Measurements from ENCODE around the gene THEM4. TPM values are rescaled to one million over a fixed set of nuclear protein-coding genes. Genes with fewer than 3 reads are reported as not detected.
"Not testable (repeated sequence)": the region's sequence is repeated elsewhere in the genome, so short reads cannot be mapped to it uniquely, and the experiment has no call there.

The THEM4 gene
- total RNA-seq, 1 donor, result 9.8 TPM

DNA sequence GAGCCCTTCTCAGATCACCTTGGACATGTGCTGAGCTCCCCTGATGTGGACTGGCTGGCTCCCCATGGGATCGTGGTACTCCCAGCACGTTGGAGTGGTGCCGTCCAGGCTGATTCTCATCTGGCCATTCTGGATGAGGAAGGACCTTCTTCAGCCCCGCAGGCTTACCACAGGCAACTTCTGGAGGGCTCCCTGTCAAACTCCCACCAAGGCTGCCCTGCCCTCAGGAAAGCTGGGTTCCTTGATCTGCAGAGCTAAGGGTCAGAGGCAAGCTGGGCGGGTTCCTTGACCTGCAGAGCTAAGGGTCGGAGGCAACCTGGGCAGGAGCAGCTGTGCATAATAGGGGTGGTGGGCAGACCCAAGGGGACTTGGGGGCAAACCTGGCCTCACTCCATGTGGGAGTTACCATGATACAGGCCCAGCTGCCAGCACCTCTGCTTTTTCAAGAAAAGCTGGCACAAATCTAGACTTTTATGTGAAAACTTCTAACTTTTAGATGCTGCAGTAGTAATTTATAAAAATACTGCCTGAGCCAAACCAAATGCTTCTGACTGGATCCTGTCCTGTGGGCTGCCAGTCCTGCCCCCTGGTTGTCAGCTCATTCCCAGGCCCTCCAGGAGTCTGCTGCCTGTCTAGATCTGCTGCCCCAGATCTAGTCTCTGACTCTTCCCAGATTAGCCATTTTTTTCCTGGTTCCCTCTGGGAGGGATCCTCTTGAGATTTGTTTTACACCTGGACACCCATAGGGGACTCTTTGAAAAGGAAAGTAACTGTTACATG is 50.2 kb downstream of the THEM4 start:
- DNase-seq (ENCODE audit: insufficient read length, low spot score, missing footprints), result peak; percentile 88
- no peak overlapping the region for H3K27ac ChIP-seq (ENCODE audit: low read depth, low read length)
- H3K4me3 ChIP-seq (ENCODE audit: insufficient read depth, low read length), result no peak overlapping the region
- TF ChIP-seq, protein P1, sequence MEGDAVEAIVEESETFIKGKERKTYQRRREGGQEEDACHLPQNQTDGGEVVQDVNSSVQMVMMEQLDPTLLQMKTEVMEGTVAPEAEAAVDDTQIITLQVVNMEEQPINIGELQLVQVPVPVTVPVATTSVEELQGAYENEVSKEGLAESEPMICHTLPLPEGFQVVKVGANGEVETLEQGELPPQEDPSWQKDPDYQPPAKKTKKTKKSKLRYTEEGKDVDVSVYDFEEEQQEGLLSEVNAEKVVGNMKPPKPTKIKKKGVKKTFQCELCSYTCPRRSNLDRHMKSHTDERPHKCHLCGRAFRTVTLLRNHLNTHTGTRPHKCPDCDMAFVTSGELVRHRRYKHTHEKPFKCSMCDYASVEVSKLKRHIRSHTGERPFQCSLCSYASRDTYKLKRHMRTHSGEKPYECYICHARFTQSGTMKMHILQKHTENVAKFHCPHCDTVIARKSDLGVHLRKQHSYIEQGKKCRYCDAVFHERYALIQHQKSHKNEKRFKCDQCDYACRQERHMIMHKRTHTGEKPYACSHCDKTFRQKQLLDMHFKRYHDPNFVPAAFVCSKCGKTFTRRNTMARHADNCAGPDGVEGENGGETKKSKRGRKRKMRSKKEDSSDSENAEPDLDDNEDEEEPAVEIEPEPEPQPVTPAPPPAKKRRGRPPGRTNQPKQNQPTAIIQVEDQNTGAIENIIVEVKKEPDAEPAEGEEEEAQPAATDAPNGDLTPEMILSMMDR (IDR thresholded peaks at IDR 0.05; ENCODE audit: extremely low read depth, low read depth, low read length), result no peak
- H3K4me2 ChIP-seq (ENCODE audit: insufficient read depth, low read length), result no peak overlapping the region
- H3K79me2 ChIP-seq (ENCODE audit: insufficient read depth, low read length), result no peaks in the 10 kb centered on the region
- H3K27me3 ChIP-seq (ENCODE audit: insufficient read depth, low read length), result no peaks in the 10 kb centered on the region
- H3K9me3 ChIP-seq (ENCODE audit: low read depth, low read length), result no peaks in the 10 kb centered on the region
- H3K36me3 ChIP-seq (ENCODE audit: insufficient read depth, low read length), result no peaks in the 10 kb centered on the region
- H4K20me1 ChIP-seq (ENCODE audit: insufficient read depth, low read length), result no peaks in the 10 kb centered on the region
- H2AFZ ChIP-seq (ENCODE audit: low read length), result peak overlapping the region; percentile 21
- H3K4me1 ChIP-seq (ENCODE audit: insufficient read depth, low read length), result no peaks in the 10 kb centered on the region

DNA sequence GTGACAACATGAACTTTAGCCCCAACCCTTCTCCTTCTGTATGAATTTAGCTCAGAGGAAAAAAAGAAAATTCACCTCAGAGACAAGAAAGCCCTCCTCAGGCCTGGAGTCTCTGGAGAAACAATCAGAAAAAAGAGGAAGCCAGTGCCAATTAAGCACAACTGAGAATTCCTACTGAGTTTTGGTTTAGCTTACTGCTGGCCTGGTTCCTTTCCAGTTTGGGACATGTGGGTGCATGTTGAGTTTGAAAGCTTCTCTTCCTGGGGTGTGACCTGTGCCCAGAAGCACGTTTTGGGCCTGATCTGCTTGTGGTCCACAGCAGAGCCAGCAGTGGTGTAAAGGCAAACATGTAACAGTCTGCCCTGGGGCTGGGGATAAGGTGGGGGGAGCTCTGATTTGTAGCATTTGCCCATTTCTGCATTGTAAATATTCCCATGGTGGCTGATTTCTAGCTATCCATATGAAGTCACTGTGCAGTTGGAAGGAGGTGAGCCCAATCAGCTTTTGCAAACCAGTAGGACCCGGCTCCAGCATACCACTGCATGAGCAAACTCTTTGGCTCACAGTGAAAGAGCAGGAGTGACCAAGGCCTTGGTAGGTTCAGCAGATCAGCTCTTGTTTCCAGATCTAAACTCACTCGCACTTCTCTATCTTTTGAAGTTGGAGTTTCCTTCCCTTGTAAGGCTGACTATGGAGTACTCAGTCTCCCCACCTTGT is 51.1 kb downstream of the THEM4 start:
- Histone ChIP-seq H3K27ac (ENCODE audit: low read depth, low read length) (no peak overlapping the region), H3K4me1 (ENCODE audit: insufficient read depth, low read length) (no peaks in the 10 kb centered on the region), H3K36me3 (ENCODE audit: insufficient read depth, low read length) (no peaks in the 10 kb centered on the region), H3K4me3 (ENCODE audit: insufficient read depth, low read length) (no peak overlapping the region), H3K9me3 (ENCODE audit: low read depth, low read length) (no peaks in the 10 kb centered on the region), H3K79me2 (ENCODE audit: insufficient read depth, low read length) (no peaks in the 10 kb centered on the region), H3K4me2 (ENCODE audit: insufficient read depth, low read length) (no peak overlapping the region), H3K27me3 (ENCODE audit: insufficient read depth, low read length) (no peaks in the 10 kb centered on the region), H2AFZ (ENCODE audit: low read length) (peak overlapping the region; percentile 20), H4K20me1 (ENCODE audit: insufficient read depth, low read length) (no peaks in the 10 kb centered on the region)
- TF ChIP-seq, protein P1 (IDR thresholded peaks at IDR 0.05; ENCODE audit: extremely low read depth, low read depth, low read length), result no peak
- peak; percentile 80 for DNase-seq (ENCODE audit: insufficient read length, low spot score, missing footprints)

DNA sequence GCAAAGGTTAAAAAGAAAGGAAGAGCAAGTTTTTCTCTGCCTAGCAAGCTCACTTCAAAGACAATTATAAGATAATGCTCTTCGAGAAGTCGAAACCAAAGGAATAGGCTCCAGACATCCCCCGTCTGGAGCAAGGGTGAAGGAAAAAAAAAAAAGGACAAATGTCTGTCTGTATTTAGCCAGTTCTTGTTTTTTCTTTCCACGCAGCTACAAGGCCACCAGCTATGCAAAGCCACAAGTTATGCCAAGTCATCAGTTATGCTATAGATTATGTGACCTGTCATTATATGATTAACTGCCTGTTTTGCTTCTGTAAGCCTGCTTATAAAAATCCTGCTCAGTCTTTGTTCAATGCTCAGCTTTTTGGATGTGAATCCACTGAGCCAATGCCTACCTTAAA is 53.4 kb downstream of the THEM4 start:
- DNase-seq (ENCODE audit: insufficient read length, low spot score, missing footprints), result peak; percentile 35
- Histone ChIP-seq H3K27me3 (ENCODE audit: insufficient read depth, low read length) (peaks cover 16% of the 10 kb centered on the region), H3K4me2 (ENCODE audit: insufficient read depth, low read length) (peak overlapping the region; percentile 45), H3K27ac (ENCODE audit: low read depth, low read length) (no peak overlapping the region), H2AFZ (ENCODE audit: low read length) (peak overlapping the region; percentile 56), H4K20me1 (ENCODE audit: insufficient read depth, low read length) (no peaks in the 10 kb centered on the region), H3K79me2 (ENCODE audit: insufficient read depth, low read length) (no peaks in the 10 kb centered on the region), H3K4me1 (ENCODE audit: insufficient read depth, low read length) (no peaks in the 10 kb centered on the region), H3K36me3 (ENCODE audit: insufficient read depth, low read length) (no peaks in the 10 kb centered on the region), H3K4me3 (ENCODE audit: insufficient read depth, low read length) (no peak overlapping the region), H3K9me3 (ENCODE audit: low read depth, low read length) (no peaks in the 10 kb centered on the region)
- TF ChIP-seq, protein P1 (IDR thresholded peaks at IDR 0.05; ENCODE audit: extremely low read depth, low read depth, low read length), result no peak

DNA sequence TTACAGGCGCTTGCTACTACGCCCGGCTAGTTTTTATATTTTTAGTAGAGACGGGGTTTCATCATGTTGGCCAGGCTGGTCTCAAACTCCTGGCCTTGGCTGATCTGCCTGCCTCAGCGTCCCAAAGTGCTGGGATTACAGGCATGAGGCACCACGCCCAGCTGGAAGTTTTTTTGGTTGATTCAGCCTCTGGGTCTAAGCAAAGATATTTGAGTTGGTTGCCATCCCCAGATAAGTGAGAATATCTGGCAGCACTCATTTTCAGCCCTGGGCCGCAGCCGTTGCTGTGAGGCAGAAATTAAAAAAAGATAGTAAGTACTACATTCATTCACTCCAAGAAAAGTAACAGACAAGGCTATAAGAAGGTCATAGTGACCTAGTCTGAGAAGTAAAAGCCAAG is 53.8 kb downstream of the THEM4 start:
- H4K20me1 ChIP-seq (ENCODE audit: insufficient read depth, low read length); H3K36me3 ChIP-seq (ENCODE audit: insufficient read depth, low read length); H3K9me3 ChIP-seq (ENCODE audit: low read depth, low read length); H3K27ac ChIP-seq (ENCODE audit: low read depth, low read length); H3K4me3 ChIP-seq (ENCODE audit: insufficient read depth, low read length); H3K4me1 ChIP-seq (ENCODE audit: insufficient read depth, low read length); H3K79me2 ChIP-seq (ENCODE audit: insufficient read depth, low read length): not testable (repeated sequence)
- peak overlapping the region; percentile 45 for H3K4me2 ChIP-seq (ENCODE audit: insufficient read depth, low read length)
- H3K27me3 ChIP-seq (ENCODE audit: insufficient read depth, low read length), result peaks cover 20% of the 10 kb centered on the region
- peak; percentile 81 for DNase-seq (ENCODE audit: insufficient read length, low spot score, missing footprints)
- peak overlapping the region; percentile 56 for H2AFZ ChIP-seq (ENCODE audit: low read length)

Data from osteoblast (primary cell).